Hepatocyte (in vitro differentiated cells): ENCODE measurements around the gene MUC4.

Experiments
- CTCF ChIP-seq: fragments of 200-600 bp; sonication (generic); IDR thresholded peaks from 2 replicates; pipeline ENCODE4 v1.5.1; 2016; ENCODE audit warnings: antibody characterized with exemption, mild to moderate bottlenecking; ENCODE audit not compliant: poor library complexity
- EZH2 ChIP-seq: fragments of 200-600 bp; sonication (generic); IDR thresholded peaks from 2 replicates; pipeline ENCODE4 v1.6.1; 2016; ENCODE audit warnings: antibody characterized with exemption, mild to moderate bottlenecking, borderline replicate concordance
- EZH2phosphoT487 ChIP-seq: fragments of 200-600 bp; sonication (generic); IDR thresholded peaks from one replicate; pipeline ENCODE4 v1.6.1; 2018; ENCODE audit warnings: antibody characterized with exemption, mild to moderate bottlenecking, low read depth, moderate library complexity; ENCODE audit not compliant: unreplicated experiment, severe bottlenecking

DNA sequence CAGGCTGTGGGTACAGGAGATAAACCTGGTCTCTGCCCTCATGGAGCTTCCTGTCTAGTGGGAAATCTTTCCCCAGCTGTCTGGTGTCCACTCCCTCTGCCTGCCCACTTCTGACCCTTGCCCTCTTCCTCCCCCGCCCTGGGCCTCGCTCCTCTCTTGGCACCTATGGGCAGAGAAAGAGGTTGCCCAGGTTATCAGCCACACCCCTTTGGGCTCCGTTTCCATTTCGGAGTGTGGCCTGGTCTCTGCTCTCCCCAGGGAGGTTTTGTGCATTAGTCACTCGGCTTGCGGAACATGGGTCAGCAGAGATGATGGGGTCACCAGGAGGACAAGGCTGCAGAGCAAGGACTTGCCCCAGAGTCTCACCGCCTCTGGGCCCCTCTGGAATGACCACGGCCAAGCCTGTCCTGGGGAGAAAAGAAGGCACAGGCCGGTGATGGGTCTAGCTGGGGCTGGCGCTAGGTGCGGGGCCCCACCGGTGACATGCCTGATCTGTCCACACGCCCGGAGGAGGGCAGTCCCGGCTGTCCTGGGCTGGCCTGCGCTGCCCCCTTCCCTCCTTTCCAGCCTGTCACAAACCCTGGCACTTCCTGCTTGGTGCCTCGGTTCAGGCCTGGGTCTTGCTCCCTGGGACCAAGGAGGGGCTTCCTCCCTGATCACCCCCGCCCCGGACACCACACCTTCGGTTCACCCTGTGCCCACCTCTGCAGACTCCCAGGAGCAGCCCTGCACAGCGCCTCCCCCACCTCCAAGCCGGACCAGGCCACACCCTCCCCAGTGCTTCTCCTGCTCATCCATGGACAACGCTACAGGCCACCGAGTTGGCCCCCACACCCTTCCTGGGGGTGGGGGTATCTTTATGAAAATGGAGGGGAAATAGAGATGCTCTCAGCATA is 35.6 kb upstream of the MUC4 start:
- TF ChIP-seq CTCF (no peak), EZH2 (no peak), EZH2phosphoT487 (no peak)
